Activated T-helper 1 cell treated with Interleukin-2 at 50 U/mL for 16 hours (primary cell): ENCODE results near the gene WRAP73.

Experiments
- DNase-seq: peaks from one replicate; pipeline ENCODE4 v3.0.0-alpha.2; 2020; ENCODE audit warnings: low read depth

Gene WRAP73

GRCh38 chr1:3646596-3646995 is 3.3 kb downstream of the WRAP73 start:
- no peak for DNase-seq

GRCh38 chr1:3645666-3646355 is 4.1 kb downstream of the WRAP73 start:
- no peak for DNase-seq

- DNase-seq, result no peak
Measured at GRCh38 chr1:3645247-3645646, 4.7 kb downstream of the WRAP73 start.

- no peak for DNase-seq
Measured at GRCh38 chr1:3644273-3644672, 5.6 kb downstream of the WRAP73 start.

- no peak for DNase-seq
Measured at GRCh38 chr1:3642919-3643675, 6.8 kb downstream of the WRAP73 start.

GRCh38 chr1:3641816-3642215 is 8.1 kb downstream of the WRAP73 start:
- DNase-seq, result no peak

- no peak for DNase-seq
Measured at GRCh38 chr1:3641046-3641760, 8.7 kb downstream of the WRAP73 start.

- no peak for DNase-seq
Measured at GRCh38 chr1:3640121-3640837, 9.6 kb downstream of the WRAP73 start.

GRCh38 chr1:3639397-3639911 is 10.4 kb downstream of the WRAP73 start:
- no peak for DNase-seq

- no peak for DNase-seq
Measured at GRCh38 chr1:3638676-3639075, 11.2 kb downstream of the WRAP73 start.

- no peak for DNase-seq
Measured at GRCh38 chr1:3638027-3638426, 11.9 kb downstream of the WRAP73 start.

- no peak for DNase-seq
Measured at GRCh38 chr1:3636531-3636930, 13.4 kb downstream of the WRAP73 start.

- DNase-seq, result no peak
Measured at GRCh38 chr1:3636080-3636479, 13.8 kb downstream of the WRAP73 start.

- DNase-seq, result no peak
Measured at GRCh38 chr1:3634059-3634800, 15.7 kb downstream of the WRAP73 start.

GRCh38 chr1:3633344-3634058 is 16.4 kb downstream of the WRAP73 start:
- DNase-seq, result no peak

GRCh38 chr1:3632716-3633343 is 17.1 kb downstream of the WRAP73 start:
- DNase-seq, result no peak

- no peak for DNase-seq
Measured at GRCh38 chr1:3632298-3632697, 17.6 kb downstream of the WRAP73 start.

GRCh38 chr1:3631320-3632260 is 18.3 kb downstream of the WRAP73 start:
- DNase-seq, result no peak

GRCh38 chr1:3630914-3631313 is 19.0 kb downstream of the WRAP73 start:
- DNase-seq, result no peak
